ENCODE results near the gene SUMO4. TPM values are rescaled to one million over a fixed set of nuclear protein-coding genes. Genes with fewer than 3 reads are reported as not detected.

Gene SUMO4
- total RNA-seq, 4 donors from 2014 or later, result 0.58 to 2.1 (median 1.0) TPM

DNA sequence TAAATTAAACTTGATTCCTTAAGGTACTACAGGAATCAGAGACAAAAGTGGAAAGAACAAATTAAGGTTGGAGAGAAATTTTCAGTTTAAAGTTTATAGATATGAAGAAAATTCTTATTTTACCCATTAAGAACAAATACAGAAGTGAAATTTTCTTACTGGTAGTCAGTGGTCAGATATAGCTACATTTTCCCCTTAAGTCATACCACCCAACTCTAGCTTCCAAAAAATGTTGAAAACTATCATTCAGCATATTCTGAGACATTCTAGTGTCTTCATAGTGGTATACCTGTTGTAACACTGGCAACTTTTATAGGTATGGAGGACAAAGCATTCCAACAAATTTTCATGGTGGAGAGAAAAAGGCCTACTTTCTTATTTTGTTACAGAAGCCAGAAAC, 15.6 kb upstream of the SUMO4 start:
- H3K27me3 ChIP-seq, result no peaks in the 10 kb centered on the region
- H3K27ac ChIP-seq (replicated peaks in 1 of 4), result no peak overlapping the region
- no peak for DNase-seq (ENCODE audit: extremely low spot score)
- TF ChIP-seq POLR2A (IDR thresholded peaks at IDR 0.05; ENCODE audit: low read depth) (no peak), POLR2AphosphoS5 (IDR thresholded peaks at IDR 0.05) (no peak), EP300 (IDR thresholded peaks at IDR 0.05) (no peak)
- TF ChIP-seq, protein P1, sequence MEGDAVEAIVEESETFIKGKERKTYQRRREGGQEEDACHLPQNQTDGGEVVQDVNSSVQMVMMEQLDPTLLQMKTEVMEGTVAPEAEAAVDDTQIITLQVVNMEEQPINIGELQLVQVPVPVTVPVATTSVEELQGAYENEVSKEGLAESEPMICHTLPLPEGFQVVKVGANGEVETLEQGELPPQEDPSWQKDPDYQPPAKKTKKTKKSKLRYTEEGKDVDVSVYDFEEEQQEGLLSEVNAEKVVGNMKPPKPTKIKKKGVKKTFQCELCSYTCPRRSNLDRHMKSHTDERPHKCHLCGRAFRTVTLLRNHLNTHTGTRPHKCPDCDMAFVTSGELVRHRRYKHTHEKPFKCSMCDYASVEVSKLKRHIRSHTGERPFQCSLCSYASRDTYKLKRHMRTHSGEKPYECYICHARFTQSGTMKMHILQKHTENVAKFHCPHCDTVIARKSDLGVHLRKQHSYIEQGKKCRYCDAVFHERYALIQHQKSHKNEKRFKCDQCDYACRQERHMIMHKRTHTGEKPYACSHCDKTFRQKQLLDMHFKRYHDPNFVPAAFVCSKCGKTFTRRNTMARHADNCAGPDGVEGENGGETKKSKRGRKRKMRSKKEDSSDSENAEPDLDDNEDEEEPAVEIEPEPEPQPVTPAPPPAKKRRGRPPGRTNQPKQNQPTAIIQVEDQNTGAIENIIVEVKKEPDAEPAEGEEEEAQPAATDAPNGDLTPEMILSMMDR (IDR thresholded peaks at IDR 0.05), result no peak
- H3K9me3 ChIP-seq, result no peaks in the 10 kb centered on the region
- H3K4me3 ChIP-seq, result no peak overlapping the region
- intact Hi-C loops (cut with DNase I), result no loop called here
- peaks cover 0 to 13% (median 10%) of the 10 kb centered on the region in 4 donors for H3K4me1 ChIP-seq
- H3K36me3 ChIP-seq, result peaks cover 5 to 30% (median 14%) of the 10 kb centered on the region in 4 donors

DNA sequence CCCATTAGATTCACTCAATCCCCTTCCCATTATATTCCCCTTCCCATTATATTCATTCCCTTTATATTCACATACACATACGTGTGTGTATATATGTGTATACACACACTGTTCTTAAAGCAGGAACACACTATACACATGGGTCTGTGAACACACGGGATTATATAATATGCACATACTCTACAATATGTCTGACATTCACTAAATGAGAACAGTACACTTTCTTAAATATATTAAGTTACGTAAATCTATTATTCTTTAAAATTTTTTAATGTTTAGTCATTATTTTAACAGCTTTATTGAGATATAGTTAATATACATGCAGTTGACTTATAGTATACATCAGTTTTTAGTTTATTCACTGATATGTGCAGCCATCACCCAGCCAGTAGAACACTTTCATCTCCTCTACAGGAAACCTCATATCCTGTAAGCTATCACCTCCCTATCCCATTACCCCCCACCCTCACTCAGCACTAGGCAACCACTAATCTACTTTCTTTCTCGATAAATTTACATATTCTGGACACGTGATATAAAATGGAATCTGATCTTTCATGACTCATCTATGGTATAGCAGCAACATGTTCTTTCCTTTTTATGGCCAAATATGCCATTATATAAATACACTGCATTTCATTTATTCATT, 13.9 kb upstream of the SUMO4 start:
- Histone ChIP-seq H3K36me3 (peaks cover 0 to 16% (median 8%) of the 10 kb centered on the region in 4 donors), H3K27me3 (no peaks in the 10 kb centered on the region), H3K27ac (replicated peaks in 1 of 4) (no peak overlapping the region), H3K9me3 (no peaks in the 10 kb centered on the region), H3K4me1 (peaks cover 0 to 18% (median 12%) of the 10 kb centered on the region in 4 donors), H3K4me3 (no peak overlapping the region)
- intact Hi-C loops (cut with DNase I), result no loop called here
- no peak for DNase-seq (ENCODE audit: extremely low spot score)
- TF ChIP-seq POLR2AphosphoS5 (IDR thresholded peaks at IDR 0.05), result no peak
- TF ChIP-seq EP300 (IDR thresholded peaks at IDR 0.05), result no peak
- TF ChIP-seq, protein P1 (IDR thresholded peaks at IDR 0.05), result no peak
- TF ChIP-seq POLR2A (IDR thresholded peaks at IDR 0.05; ENCODE audit: low read depth), result no peak
- WGBS, result 96% methylated on average over 5 of the region's 5 CpGs

DNA sequence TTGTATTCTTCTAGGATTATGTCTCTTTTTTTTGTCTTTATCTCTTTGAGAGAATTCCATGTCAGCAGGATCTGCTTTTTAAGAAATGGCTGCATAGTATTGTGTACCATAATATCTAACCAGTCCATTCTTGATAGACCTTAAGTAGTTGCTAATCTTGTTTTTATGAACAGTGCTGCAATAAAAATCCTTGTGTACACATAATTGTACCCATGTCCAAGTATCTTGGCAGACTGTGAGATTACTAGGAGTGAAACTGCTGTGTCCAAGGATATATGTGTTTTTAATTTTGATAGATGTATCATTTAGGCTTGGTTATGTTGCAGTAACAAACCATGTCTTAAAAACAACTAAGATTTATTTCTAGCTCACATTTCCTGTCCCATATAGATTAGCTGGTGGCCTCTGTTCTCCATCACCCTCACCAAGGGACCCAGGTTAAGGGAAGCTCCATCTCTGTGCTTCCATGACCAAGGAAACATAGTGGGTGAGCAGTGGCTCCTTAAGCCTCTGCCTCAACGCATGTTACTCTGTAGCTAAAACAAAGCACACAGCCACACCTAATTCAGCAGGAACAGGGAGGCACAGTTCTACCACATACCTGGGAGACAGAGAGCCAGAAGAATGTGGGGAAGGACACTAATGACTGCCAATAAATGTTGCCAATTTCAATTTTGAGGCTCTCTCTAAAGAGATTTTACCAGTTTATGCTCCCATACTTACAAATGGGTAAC, 12.1 kb upstream of the SUMO4 start:
- Histone ChIP-seq H3K27me3 (no peaks in the 10 kb centered on the region), H3K27ac (replicated peaks in 1 of 4) (no peak overlapping the region), H3K4me3 (no peak overlapping the region), H3K4me1 (peaks cover 0 to 18% (median 12%) of the 10 kb centered on the region in 4 donors), H3K9me3 (no peaks in the 10 kb centered on the region), H3K36me3 (peaks cover 0 to 5% (median 2%) of the 10 kb centered on the region in 4 donors)
- no peak for DNase-seq (ENCODE audit: extremely low spot score)
- intact Hi-C loops (cut with DNase I), result no loop called here
- WGBS, result 92% methylated on average over 1 of the region's 1 CpG
- TF ChIP-seq, protein P1 (IDR thresholded peaks at IDR 0.05), result no peak
- no peak for TF ChIP-seq POLR2AphosphoS5 (IDR thresholded peaks at IDR 0.05)
- TF ChIP-seq EP300 (IDR thresholded peaks at IDR 0.05), result no peak
- TF ChIP-seq POLR2A (IDR thresholded peaks at IDR 0.05; ENCODE audit: low read depth), result no peak

DNA sequence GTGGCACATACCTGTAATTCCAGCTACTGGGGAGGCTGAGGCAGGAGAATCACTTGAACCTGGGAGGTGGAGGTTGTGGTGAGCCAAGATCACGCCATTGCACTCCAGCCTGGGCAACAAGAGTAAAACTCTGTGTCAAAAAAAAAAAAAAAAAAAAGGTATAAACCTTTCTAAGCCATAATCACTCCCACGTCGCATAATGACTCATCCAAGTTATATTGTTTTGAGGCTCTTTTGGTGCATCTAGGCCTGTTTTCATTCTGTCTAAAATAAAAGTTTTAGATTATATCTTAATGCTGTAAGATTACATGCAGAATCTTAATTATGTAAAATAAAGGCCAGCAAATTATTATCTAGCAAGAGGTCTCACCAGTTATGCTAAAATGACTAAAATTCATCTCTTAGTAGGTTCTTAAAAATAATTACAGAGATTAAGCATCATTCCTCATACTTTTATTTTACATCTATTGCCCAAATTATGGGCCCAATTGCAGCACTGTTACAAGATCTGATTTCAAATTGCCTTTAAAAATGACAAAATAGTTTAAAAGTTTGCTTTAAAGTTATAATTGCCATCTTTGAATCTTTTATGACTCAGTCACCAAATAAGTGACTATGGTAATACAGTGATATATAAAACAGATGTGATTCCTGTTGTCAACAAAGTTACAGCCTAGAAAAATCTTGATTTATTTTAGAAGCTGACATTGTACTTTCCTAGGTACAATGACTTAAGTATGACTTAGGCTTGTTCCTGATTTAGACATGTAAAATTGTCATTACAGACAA, 10.4 kb upstream of the SUMO4 start:
- TF ChIP-seq POLR2A (IDR thresholded peaks at IDR 0.05; ENCODE audit: low read depth) (no peak), EP300 (IDR thresholded peaks at IDR 0.05) (no peak), POLR2AphosphoS5 (IDR thresholded peaks at IDR 0.05) (no peak)
- TF ChIP-seq, protein P1 (IDR thresholded peaks at IDR 0.05), result no peak
- no peak for DNase-seq (ENCODE audit: extremely low spot score)
- Histone ChIP-seq H3K36me3 (no peaks in the 10 kb centered on the region), H3K4me1 (peaks cover 0 to 20% (median 15%) of the 10 kb centered on the region in 4 donors), H3K4me3 (no peak overlapping the region), H3K27me3 (no peaks in the 10 kb centered on the region), H3K27ac (replicated peaks in 1 of 4) (no peak overlapping the region), H3K9me3 (no peaks in the 10 kb centered on the region)
- intact Hi-C loops (cut with DNase I), result no loop called here
- 93% methylated on average over 3 of the region's 3 CpGs for WGBS
